ENCODE measurements around the gene ARL16. TPM values are rescaled to one million over a fixed set of nuclear protein-coding genes. Genes with fewer than 3 reads are reported as not detected.

ARL16 gene
- polyA plus RNA-seq, 1 experiment: 70.8 TPM

DNA sequence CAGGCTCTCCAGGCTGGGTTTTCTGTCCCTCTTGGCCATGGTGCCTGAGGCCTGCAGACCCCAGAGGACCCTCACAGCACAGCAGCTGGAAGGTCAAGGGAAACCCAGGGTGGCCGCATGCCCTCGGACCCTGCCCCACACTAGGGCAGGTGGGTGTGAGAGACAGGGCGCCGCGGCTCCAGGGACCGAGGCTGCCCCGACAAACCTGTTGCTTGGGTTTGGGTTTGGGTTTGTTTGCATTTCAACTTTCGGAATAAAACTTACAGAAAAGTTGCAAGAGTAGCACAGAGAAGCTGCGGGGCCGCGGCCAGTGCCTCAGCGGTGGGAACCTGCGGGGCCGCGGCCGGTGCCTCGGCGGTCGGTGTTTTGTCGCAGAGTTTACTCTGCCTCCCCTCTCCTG lies 8.0 kb upstream of the ARL16 start:
- CTCF ChIA-PET: no interaction called here
- Histone ChIP-seq H3K4me3 (ENCODE audit: low read depth, low read length) (no peak overlapping the region), H3K27me3 (ENCODE audit: control insufficient read depth, insufficient read depth, low read length) (no peaks in the 10 kb centered on the region), H3K36me3 (ENCODE audit: control insufficient read depth, insufficient read depth, low read length) (peaks cover 75% of the 10 kb centered on the region)
- POLR2A ChIA-PET: no interaction called here
- no peak for DNase-seq (ENCODE audit: low read depth)
- TF ChIP-seq CTCF (IDR thresholded peaks at IDR 0.05; ENCODE audit: insufficient read depth, low read depth, low read length): no peak

DNA sequence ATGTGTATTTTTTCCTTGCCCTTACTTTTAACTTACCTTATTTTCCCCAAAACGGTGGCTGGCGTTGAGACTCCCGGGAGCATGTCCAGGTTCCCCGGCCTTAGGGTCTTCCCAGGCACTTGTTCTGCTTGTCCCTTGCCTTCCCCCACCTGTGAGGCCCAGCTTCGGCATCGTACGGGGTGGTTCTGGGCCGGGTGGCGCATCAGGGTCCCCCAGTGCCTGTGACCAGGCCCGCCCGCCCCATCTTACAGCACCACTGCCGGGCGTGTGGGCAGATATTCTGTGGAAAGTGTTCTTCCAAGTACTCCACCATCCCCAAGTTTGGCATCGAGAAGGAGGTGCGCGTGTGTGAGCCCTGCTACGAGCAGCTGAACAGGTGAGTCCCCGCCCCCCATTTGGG lies 7.6 kb upstream of the ARL16 start:
- no peak for TF ChIP-seq CTCF (IDR thresholded peaks at IDR 0.05; ENCODE audit: insufficient read depth, low read depth, low read length)
- CTCF ChIA-PET: no interaction called here
- Histone ChIP-seq H3K36me3 (ENCODE audit: control insufficient read depth, insufficient read depth, low read length) (peaks cover 75% of the 10 kb centered on the region), H3K4me3 (ENCODE audit: low read depth, low read length) (no peak overlapping the region), H3K27me3 (ENCODE audit: control insufficient read depth, insufficient read depth, low read length) (no peaks in the 10 kb centered on the region)
- POLR2A ChIA-PET: no interaction called here
- DNase-seq (ENCODE audit: low read depth): no peak

- CTCF ChIA-PET: no interaction called here
- H3K27me3 ChIP-seq (ENCODE audit: control insufficient read depth, insufficient read depth, low read length): no peaks in the 10 kb centered on the region
- POLR2A ChIA-PET: no interaction called here
- DNase-seq (ENCODE audit: low read depth): no peak
- TF ChIP-seq CTCF (IDR thresholded peaks at IDR 0.05; ENCODE audit: insufficient read depth, low read depth, low read length): no peak
- no peak overlapping the region for H3K4me3 ChIP-seq (ENCODE audit: low read depth, low read length)
- H3K36me3 ChIP-seq (ENCODE audit: control insufficient read depth, insufficient read depth, low read length): peaks cover 74% of the 10 kb centered on the region
Observed at GRCh38 chr17:81690549-81690948, 7.0 kb upstream of the ARL16 start.

DNA sequence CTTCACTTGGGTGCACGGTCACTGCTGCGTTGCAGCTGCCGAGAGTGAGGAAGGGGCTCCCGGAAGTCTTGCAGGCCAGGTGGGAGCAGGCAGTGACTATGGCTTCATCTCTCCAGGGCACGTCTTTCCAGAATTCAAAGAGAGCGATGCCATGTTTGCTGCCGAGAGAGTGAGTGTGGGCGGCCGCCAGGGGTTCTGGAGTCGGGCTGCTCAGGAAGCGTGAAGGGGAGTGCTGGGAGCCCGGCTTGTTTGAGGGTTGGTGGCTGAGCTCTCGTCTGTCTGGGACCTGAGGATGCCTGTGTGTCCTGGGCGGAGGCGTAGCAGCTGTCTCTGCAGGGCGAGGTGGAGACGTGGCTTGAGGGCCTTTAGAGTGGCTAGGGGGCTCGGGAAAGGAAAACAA lies 6.5 kb upstream of the ARL16 start:
- H3K36me3 ChIP-seq (ENCODE audit: control insufficient read depth, insufficient read depth, low read length): peaks cover 75% of the 10 kb centered on the region

DNA sequence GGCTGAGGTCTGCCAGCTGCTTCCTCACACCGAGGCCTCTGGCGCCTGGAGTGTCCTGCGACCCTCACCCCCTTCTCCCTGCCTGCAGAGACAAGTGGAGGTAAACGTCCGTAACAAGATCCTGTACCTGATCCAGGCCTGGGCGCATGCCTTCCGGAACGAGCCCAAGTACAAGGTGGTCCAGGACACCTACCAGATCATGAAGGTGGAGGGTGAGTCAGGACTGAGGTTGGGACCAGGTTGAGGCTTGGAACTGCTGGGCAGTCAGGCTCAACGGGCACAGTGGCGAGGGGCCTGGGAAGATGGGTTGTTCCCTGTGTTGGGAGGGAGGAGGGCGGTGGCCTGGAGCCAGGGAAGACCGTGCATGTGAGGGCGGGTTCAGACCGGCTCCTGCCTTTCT lies 5.0 kb upstream of the ARL16 start:
- TF ChIP-seq CTCF (IDR thresholded peaks at IDR 0.05; ENCODE audit: insufficient read depth, low read depth, low read length): no peak
- peaks cover 64% of the 10 kb centered on the region for H3K36me3 ChIP-seq (ENCODE audit: control insufficient read depth, insufficient read depth, low read length)
- no peak for DNase-seq (ENCODE audit: low read depth)
- H3K4me3 ChIP-seq (ENCODE audit: low read depth, low read length): no peak overlapping the region
- no peaks in the 10 kb centered on the region for H3K27me3 ChIP-seq (ENCODE audit: control insufficient read depth, insufficient read depth, low read length)
- ChIA-PET POLR2A (no interaction called here), CTCF (no interaction called here)

More for the DNA sequence above, 6.5 kb upstream of the ARL16 start:
- no peaks in the 10 kb centered on the region for H3K27me3 ChIP-seq (ENCODE audit: control insufficient read depth, insufficient read depth, low read length)
- no peak overlapping the region for H3K4me3 ChIP-seq (ENCODE audit: low read depth, low read length)
- POLR2A ChIA-PET: no interaction called here
- CTCF ChIA-PET: no interaction called here
- no peak for DNase-seq (ENCODE audit: low read depth)
- no peak for TF ChIP-seq CTCF (IDR thresholded peaks at IDR 0.05; ENCODE audit: insufficient read depth, low read depth, low read length)

Measured in BJ (cell line).